Thyroid gland (tissue), 4 donors: ENCODE data around the gene ZNF878. TPM values are rescaled to one million over a fixed set of nuclear protein-coding genes. Genes with fewer than 3 reads are reported as not detected.

ENCODE experiments used
- DNase-seq, 2 donors: peaks; one replicate each; pipeline ENCODE4 v3.0.0-alpha.2; 2019
- H3K27ac ChIP-seq, 3 donors: fragments of 200-600 bp; sonication (generic); 1 replicate in 2 of 3; 2 replicates in 1 of 3; pipeline ENCODE4 v1.5.1; 2016 to 2019; ENCODE audit warnings: mild to moderate bottlenecking in 1 of 3, moderate library complexity in 1 of 3
- H3K27me3 ChIP-seq: fragments of 200-600 bp; sonication (generic); one replicate; pipeline ENCODE4 v1.5.1; 2019
- H3K36me3 ChIP-seq, 2 donors: fragments of 200-600 bp; sonication (generic); one replicate each; pipeline ENCODE4 v1.5.1; 2016 to 2019
- H3K4me1 ChIP-seq, 2 donors: fragments of 200-600 bp; sonication (generic); one replicate each; pipeline ENCODE4 v1.5.1; 2017 to 2019
- H3K4me3 ChIP-seq, 3 donors: fragments of 200-600 bp; sonication (generic); replicated peaks in 1 of 3; 1 replicate in 2 of 3; 2 replicates in 1 of 3; pipeline ENCODE4 v1.5.1; 2016; ENCODE audit warnings: mild to moderate bottlenecking in 1 of 3
- H3K9me3 ChIP-seq: fragments of 200-600 bp; sonication (generic); one replicate; pipeline ENCODE4 v1.5.1; 2017
- POLR2A ChIP-seq, 2 donors: fragments of 450-650 bp; IDR thresholded peaks; one replicate each; pipeline ENCODE4 v1.6.1; 2017; ENCODE audit warnings: antibody characterized with exemption in 2 of 2, mild to moderate bottlenecking in 2 of 2, moderate library complexity in 1 of 2
- WGBS, 2 donors: methylation state at CpG; one replicate each; pipeline ENCODE4 v1.1.5; 2017; 5-methylcytosine and 5-hydroxymethylcytosine counted together
- intact Hi-C: fragments of 100-400 bp; cut with DNase I; formaldehyde crosslinking; loops from one replicate; pipeline ENCODE4 v1.15.1; 2023
- total RNA-seq, 4 donors: library from RNA; depleted of rRNA; stranded (reverse); fragments of >200 nt; gene quantifications; one replicate each; pipeline ENCODE4 v1.2.3, GENCODE V29; 2016
- TF ChIP-seq, protein P1 (sequence below), 6 experiments: fragments of 200-600 bp in 3 of 6; fragments of 450-650 bp in 3 of 6; sonication (generic) in 3 of 6; IDR thresholded peaks; one replicate each; pipeline ENCODE4 v1.5.1; 2016 to 2019; ENCODE audit warnings: antibody characterized with exemption in 6 of 6, mild to moderate bottlenecking in 2 of 6, inconsistent platforms in 1 of 6, moderate library complexity in 1 of 6

Gene ZNF878
- total RNA-seq: under 1 TPM; 0.22 to 0.67 (median 0.33) TPM

DNA sequence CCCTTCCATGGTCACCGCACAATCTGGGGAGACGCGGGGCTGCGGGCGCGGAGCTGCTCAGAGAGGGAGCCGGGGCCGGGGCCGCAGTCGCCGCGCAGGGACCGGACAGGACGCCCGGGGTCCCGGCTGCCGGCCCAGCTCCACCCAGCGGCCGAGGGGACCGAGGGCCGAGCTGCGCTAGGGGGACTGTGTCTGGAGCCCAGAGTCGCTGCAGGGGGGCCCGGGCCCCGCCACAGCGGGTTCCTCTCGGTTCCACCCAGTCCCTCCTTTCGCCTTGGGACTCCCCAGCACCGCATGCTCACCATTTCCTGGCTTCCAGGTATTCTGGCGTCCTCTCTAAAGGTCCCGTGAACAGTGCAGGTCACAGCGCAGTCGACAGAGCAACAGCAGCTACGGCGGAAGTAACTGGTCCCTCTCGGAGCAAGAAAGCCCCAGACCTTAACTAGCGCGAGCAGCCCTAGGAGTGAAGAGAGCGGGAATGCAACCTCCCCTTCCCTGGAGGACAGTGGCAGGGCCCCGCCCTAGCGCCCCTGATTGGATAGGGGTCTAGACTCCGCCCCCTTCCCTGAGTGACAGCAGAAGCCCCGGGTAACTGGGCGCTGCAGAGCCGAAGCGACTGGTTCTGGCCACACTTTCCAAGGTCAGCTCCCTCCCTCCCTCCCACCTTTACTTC lies at the start of gene ZNF878:
Gene ZNF878 (minus strand): TSS at position 465 of the 673 bp plus-strand sequence. CDS start 160 bp downstream, at position 305.
- peak in 1 of 2 donors; percentile 100 for TF ChIP-seq POLR2A (IDR thresholded peaks at IDR 0.05)
- TF ChIP-seq, protein P1, sequence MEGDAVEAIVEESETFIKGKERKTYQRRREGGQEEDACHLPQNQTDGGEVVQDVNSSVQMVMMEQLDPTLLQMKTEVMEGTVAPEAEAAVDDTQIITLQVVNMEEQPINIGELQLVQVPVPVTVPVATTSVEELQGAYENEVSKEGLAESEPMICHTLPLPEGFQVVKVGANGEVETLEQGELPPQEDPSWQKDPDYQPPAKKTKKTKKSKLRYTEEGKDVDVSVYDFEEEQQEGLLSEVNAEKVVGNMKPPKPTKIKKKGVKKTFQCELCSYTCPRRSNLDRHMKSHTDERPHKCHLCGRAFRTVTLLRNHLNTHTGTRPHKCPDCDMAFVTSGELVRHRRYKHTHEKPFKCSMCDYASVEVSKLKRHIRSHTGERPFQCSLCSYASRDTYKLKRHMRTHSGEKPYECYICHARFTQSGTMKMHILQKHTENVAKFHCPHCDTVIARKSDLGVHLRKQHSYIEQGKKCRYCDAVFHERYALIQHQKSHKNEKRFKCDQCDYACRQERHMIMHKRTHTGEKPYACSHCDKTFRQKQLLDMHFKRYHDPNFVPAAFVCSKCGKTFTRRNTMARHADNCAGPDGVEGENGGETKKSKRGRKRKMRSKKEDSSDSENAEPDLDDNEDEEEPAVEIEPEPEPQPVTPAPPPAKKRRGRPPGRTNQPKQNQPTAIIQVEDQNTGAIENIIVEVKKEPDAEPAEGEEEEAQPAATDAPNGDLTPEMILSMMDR (IDR thresholded peaks at IDR 0.05): peak in 2 of 6 experiments; percentile 27 to 33
- Histone ChIP-seq H3K36me3 (no peaks in the 10 kb centered on the region), H3K27ac (peak within 1 kb of the TSS; percentile 49 to 73 (median 54)), H3K9me3 (no peaks in the 10 kb centered on the region), H3K4me1 (peaks cover 6 to 8% of the 10 kb centered on the region in 2 donors), H3K4me3 (peak within 1 kb of the TSS; percentile 22 to 60 (median 45)), H3K27me3 (no peaks in the 10 kb centered on the region)
- WGBS, 2 donors: 0 to 2% methylated on average over 19 to 25 of the region's 46 CpGs
- intact Hi-C loops: loop anchor here (10.0 kb wide), 1 partner anchor 88 kb away; the partner anchor contains the start of gene ZNF763
- DNase-seq: peak; percentile 99

DNA sequence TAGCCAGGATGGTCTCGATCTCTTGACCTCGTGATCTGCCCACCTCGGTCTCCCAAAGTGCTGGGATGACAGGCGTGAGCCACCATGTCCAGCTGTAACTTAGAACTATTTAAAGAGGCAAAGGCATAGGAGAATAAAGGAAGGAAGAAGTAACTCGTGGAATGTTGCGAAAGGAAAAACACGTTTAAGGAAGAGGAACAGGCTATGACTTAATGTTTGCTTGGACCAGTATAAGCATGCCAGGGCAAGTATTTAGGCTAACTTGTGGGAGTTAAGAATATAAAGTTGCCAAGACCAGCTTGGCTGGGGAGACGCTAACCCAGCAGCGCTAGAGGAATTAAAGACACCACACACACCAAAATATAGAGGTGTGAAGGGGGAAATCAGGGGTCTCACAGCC lies 45.3 kb upstream of the ZNF878 start:
- TF ChIP-seq, protein P1 (IDR thresholded peaks at IDR 0.05): no peak
- no peak for TF ChIP-seq POLR2A (IDR thresholded peaks at IDR 0.05)
- Histone ChIP-seq H3K4me1 (peaks cover 0 to 3% of the 10 kb centered on the region in 2 donors), H3K4me3 (no peak overlapping the region), H3K9me3 (no peaks in the 10 kb centered on the region), H3K27ac (no peak overlapping the region), H3K27me3 (no peaks in the 10 kb centered on the region), H3K36me3 (no peaks in the 10 kb centered on the region)
- WGBS, 2 donors: 97% methylated on average over 9 of the region's 9 CpGs
- intact Hi-C loops: no loop called here
- DNase-seq: no peak

DNA sequence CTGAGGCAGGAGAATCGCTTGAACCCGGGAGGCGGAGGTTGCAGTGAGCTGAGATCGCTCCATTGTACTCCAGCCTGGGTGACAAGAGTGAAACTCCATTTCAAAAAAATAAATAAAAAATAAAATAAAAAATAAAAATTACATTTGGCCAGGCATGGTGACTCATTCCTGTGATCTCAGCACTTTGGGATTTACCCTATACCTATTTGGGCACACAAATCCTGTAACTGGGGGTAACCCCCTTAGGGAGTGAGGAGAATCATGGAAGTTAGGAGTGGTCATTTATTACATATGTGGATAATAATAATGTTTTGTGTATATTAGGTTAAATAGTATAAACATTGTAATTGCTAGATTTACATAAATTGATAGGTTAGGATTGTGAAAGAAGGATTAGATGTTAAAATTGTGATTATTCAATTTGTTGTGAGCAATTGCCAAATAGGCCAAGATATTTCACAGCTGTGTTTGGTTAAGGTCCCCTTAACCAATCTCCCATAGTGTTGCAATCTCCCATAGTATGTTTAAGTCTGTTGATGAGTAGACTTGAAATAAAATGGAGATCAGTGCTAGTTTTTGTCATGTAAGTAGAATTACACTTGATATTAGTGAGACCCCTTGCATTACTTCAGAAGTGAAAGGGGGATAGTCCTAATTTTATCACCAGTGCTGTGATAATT lies 42.5 kb upstream of the ZNF878 start:
- 97 to 100% methylated on average over 4 of the region's 4 CpGs for WGBS, 2 donors
- Histone ChIP-seq H3K27me3 (no peaks in the 10 kb centered on the region), H3K4me1 (peaks cover 0 to 9% of the 10 kb centered on the region in 2 donors), H3K36me3 (no peaks in the 10 kb centered on the region), H3K27ac (no peak overlapping the region), H3K9me3 (no peaks in the 10 kb centered on the region), H3K4me3 (no peak overlapping the region)
- intact Hi-C loops: no loop called here
- no peak for DNase-seq
- TF ChIP-seq POLR2A (IDR thresholded peaks at IDR 0.05): no peak
- TF ChIP-seq, protein P1 (IDR thresholded peaks at IDR 0.05): no peak

DNA sequence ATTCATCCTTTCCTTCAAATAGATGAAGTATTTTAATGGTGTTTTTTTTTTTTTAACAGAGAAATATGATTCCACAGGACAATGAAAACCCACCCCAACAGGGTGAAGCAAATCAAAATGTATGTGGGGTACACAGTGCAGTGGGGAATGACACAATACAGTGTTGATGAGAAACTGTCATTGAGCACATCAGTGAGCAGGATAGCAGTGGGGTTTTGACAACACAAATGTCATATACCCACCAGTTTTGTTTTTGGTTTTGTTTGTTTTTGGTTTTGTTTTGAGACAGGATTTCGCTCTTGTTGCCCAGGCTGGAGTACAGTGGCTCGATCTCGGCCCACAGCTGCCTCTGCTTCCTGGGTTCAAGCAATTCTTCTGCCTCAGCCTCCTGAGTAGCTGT lies 41.0 kb upstream of the ZNF878 start:
- WGBS, 2 donors: 96 to 99% methylated on average over 3 of the region's 3 CpGs
- H3K27ac ChIP-seq: no peak overlapping the region
- TF ChIP-seq, protein P1 (IDR thresholded peaks at IDR 0.05): no peak
- no peak for TF ChIP-seq POLR2A (IDR thresholded peaks at IDR 0.05)
- H3K36me3 ChIP-seq: no peaks in the 10 kb centered on the region
- no peak for DNase-seq
- intact Hi-C loops: no loop called here
- H3K4me3 ChIP-seq: no peak overlapping the region
- peaks cover 0 to 9% of the 10 kb centered on the region in 2 donors for H3K4me1 ChIP-seq
- H3K9me3 ChIP-seq: no peaks in the 10 kb centered on the region
- no peaks in the 10 kb centered on the region for H3K27me3 ChIP-seq

DNA sequence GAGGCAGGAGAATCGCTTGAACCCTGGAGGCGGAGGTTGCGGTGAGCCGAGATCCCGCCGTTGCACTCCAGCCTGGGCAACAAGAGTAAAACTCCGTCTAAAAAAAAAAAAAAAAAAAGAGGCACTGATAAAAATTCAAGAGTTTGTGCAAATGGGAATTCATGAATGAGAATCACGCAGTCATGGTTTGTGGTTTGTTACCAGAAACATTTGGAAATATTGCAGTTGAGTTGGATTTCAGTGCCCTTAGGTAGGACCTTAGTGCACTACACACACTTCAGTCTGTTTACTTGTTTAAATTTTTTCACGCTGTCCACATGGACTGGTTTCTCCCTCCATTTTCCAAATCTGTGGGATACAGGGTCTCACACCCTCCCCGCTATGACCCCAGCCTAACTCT lies 40.2 kb upstream of the ZNF878 start:
- intact Hi-C loops: no loop called here
- Histone ChIP-seq H3K4me1 (peaks cover 0 to 9% of the 10 kb centered on the region in 2 donors), H3K4me3 (peak overlapping the region in 2 of 3 donors; percentile 31 to 55), H3K27ac (no peak overlapping the region), H3K9me3 (no peaks in the 10 kb centered on the region), H3K36me3 (no peaks in the 10 kb centered on the region), H3K27me3 (no peaks in the 10 kb centered on the region)
- TF ChIP-seq, protein P1 (IDR thresholded peaks at IDR 0.05): no peak
- no peak for TF ChIP-seq POLR2A (IDR thresholded peaks at IDR 0.05)
- 18 to 24% methylated on average over 10 of the region's 10 CpGs for WGBS, 2 donors
- no peak for DNase-seq
